ENCODE results near the gene SH3BP4.

Gene SH3BP4

DNA sequence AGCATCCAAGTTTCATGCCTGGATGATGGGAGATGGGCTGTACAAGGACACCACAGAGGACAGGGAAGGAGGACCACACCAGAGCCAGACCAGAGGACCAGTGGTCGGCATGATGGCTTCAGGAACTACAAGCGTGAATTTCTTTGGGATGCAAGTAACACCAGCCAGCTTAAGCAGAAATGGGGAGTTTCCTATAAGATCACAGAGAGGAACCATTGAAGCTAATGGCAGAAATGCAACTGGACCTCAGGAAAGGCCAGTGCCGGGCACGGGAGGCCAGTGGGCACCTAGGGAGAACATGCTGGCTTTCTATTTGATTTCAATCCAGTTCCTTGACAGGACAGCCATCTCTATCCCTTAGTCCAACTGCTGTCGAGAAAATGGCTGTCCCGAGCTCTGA, 145.4 kb downstream of the SH3BP4 start:
- DNase-seq = no peak

GRCh38 chr2:235098269-235098668, 146.5 kb downstream of the SH3BP4 start:
- peak; percentile 38 for DNase-seq

- no peak for DNase-seq
Observed at GRCh38 chr2:235098736-235099494, 147.1 kb downstream of the SH3BP4 start.

DNA sequence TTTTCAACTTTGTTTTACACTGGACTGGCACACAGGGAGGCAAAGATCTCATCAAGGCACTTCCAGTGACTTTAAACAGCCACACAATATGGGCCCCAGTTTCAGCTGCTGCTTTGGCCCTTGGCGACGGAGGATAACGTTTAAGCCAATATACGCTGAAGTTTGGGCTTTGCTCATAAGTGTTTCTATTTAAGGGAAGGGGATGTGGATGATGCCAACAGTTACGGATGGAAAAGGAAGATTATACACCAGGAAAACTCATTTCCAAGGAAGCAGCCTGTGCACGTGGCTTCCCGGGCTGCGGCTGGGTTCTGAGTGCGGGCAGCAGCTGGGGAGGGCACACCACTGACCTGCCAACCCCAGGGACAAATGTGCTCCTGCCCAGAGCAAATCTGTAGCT, 151.1 kb downstream of the SH3BP4 start:
- no peak for DNase-seq
